Measurements from ENCODE around the gene NUAK1.
A peak's percentile ranks its signal among the peaks of the same experiment; 100 is the strongest.

NUAK1 gene

GRCh38 chr12:106130474-106131113 is 8.2 kb downstream of the NUAK1 start:
- no peak for DNase-seq (ENCODE audit: low spot score)

GRCh38 chr12:106128585-106129328 is 10.0 kb downstream of the NUAK1 start:
- DNase-seq (ENCODE audit: low spot score), result no peak

- no peak for DNase-seq (ENCODE audit: low spot score)
Measured at GRCh38 chr12:106127338-106128126, 11.2 kb downstream of the NUAK1 start.

GRCh38 chr12:106126441-106127337 is 12.1 kb downstream of the NUAK1 start:
- no peak for DNase-seq (ENCODE audit: low spot score)

DNA sequence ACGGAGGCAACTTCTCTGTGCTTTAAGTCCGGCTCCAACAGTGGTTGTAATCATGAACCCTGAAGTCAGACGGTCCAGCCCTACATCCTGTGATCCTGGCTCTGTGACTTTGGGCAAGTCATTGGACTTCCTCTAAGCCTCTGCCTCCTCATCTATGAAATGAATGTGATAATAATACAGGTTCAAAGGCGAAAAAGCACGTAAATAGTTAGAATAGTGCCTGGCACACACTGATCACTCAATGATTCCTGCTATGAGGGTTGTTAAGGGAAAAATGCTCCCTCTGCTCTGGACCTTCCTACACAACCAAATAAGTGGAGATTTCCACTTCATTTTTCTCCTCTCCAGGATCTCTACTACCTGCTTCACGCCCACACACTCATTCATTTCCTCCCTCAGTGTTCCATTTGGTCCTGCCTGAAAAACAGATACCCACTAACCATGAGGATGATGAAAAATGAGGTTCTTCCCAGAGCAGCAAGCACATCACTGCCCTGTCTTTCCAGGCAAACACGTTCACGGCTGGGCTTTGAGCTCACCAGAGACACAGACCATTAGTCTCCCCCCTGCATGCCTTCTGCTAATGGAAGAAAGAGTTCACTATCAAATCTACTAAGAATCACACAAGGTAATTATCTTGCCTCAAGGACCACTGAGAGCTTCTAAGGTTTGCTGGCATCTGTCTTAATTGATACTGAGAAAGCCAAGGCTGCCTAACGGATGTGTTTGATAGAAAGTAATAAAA is 13.2 kb downstream of the NUAK1 start:
- no peak for DNase-seq (ENCODE audit: low spot score)

DNA sequence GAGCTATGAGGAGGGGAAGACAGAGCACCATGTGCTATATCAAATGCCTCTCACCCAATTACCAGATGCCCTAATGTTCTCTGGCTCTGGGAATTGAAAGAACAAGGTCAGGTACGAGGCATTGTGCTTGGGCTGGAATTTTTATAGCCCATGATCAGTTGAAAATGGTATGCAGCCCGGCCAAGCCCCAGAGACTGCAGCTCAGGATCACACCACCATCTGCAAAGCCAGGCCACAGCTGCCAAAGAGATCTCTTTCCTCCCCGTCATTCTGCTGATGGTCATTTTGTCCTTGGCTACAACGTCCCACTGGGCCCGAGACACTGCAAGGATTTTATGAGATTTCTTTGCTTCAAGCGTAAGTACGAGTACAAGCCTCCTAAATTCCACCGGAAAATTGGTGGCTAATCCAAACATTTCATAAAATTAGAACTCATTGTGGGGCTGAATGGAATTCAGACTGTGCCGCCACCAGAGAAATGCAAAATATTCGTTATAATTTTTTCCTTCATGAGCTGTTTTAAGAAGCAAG is 15.1 kb downstream of the NUAK1 start:
- no peak for DNase-seq (ENCODE audit: low spot score)

GRCh38 chr12:106123110-106123509 is 15.6 kb downstream of the NUAK1 start:
- DNase-seq (ENCODE audit: low spot score), result no peak

GRCh38 chr12:106122004-106122403 is 16.8 kb downstream of the NUAK1 start:
- no peak for DNase-seq (ENCODE audit: low spot score)

DNA sequence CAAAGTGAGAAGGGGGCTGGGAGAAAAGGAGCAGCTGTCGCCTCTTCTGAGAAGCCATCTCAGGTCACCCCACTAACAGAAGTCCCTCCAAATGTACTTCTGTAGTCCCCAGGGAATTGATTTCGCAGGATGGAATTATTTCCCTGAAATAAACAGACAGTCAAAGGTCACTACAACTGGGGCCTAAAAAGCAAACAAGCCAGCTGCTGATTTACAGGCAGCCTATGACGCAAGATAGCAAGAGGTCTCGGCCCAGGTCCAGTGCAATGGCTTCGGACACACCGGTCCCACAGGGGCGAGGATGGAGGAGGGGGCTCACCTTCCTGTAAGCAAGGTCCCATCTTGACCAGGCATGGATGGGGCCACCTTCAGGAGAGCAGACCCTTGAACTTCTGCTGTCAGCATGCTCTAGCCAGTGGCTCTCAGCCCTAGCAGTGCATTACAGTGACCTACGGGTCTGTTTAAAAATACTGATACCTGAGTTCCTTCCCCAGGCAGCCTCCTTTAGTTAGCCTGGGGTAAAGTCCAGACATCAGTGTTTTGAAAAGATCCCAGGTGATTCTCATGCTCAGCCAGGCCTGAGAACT is 18.1 kb downstream of the NUAK1 start:
- DNase-seq (ENCODE audit: low spot score), result peak; percentile 68

DNA sequence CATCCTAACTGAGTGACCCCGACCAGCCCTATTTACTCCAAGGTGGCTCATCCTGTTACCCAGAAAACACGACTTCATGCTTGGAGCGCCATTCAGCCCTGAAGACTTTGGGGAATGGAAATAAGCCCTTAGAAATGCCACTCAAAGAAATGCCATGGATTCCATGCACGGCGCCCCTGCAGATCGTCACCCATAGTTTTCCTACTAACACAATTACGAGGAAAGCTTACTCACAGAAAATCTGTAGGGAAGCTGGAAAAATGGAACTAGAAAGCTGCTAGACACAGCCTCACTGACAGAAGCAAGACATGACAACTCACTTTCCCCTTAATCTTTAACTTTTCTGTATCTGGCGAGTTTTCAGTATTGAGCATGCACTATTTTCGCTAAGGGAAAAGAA is 19.5 kb downstream of the NUAK1 start:
- DNase-seq (ENCODE audit: low spot score), result no peak

DNA sequence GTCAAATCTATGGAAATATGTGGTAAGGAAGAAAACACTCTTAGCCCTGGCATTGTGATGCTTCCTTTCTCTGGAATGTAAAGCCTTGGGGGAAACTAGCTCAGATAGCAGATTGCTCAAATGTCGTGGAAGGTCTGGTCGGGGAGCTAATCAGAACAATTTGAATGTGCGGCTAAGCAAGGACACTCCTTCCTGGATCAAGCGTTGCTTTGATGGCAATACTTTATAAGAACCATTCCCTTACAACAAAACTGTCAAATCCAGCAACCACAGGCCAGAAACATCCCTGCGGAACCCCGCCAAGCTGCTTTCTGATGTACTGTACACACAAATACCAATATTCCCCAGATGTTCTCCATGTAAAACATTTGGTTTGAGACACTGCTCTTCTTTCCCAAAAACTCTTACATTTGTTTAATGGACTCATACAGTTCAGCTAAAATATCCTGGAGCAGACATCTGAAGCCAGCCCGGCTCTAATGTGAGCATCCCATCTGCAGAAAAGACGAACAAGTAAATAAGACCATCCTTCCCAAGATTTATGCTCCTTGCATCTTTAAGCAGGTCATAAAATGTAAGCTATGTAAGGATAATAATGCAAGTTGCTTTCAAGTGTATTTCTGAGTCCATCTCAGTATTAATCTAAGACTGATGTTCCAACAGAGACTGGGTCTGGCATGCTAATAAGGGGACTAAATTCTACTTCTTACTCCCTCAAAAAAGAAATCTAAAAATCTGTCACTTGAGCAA is 20.2 kb downstream of the NUAK1 start:
- DNase-seq (ENCODE audit: low spot score), result no peak

DNA sequence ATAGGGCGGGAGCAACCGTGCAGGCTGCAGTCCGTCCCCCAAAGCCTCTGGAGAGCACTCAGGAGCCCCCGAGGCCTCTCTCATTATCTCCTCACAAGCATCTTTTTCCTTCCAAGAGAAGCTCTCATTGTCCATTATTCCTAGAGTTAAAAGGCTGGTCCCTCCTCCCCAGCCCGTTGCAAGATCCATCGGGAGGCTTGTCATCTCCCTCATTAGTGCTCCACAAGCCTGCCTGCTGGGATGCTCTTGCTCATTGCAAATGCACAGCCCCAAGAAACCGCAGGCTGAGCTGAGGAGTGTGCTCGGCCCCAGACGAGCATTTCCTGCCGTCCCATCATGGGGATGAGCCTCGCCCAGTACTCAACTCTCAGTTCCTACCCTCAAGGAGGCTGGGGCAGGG is 23.3 kb downstream of the NUAK1 start:
- DNase-seq (ENCODE audit: low spot score), result no peak

DNA sequence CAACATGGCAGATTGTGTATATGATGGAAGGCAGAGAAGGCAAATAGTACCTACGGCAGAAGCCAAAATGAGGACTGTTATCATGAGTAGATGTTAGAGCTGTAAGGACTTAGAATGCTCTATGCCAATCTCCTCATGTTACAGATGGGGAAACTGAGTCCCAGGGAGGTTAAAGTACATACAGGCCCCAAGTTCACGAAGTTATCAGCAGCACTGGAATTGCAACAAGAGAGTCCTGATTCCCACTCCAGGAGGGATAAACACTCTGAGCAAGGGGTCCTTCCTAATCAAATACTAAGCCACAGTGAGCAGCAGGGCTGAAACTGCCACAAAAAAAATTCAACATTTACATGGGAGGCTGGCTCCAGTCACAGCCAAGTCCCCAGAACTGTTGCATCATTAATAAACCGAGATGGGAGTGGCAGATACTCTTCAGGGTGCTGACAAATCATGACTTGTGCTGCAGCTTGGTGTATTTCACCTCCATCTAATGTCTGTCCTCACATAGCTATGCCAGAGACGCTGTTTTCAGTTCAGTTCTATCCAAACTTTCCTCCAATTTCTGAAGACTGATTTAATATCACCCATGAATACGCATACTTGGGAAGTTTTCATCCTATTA is 24.2 kb downstream of the NUAK1 start:
- no peak for DNase-seq (ENCODE audit: low spot score)

DNA sequence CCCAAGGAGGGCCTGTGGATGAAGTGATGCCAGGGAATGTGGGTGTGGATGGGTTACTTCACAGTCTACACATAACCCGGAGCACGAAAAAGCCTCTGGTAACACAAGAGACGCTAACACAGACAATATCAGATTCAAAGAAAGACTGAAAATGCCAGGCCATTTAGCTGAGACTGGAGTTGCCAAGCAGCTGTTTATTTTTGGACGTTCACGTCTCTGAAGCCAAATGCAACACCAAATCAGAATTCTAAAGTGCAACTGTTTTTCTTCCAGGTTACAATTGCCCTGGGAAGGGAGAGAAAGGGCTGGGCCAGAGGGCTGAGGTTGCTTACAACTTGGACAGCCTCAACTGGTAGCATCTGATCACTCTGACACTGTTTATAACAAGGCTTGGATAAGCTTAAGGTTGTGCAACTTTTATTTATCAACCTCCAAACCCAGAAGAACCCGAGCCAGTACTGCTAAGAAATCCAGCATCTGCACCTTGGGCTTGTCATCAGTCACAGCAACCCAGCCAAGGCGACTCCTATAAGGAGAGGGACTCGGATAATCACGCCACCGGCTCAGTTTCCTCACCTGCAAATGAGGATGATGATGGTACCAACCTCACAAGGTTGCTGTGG is 24.8 kb downstream of the NUAK1 start:
- DNase-seq (ENCODE audit: low spot score), result no peak

GRCh38 chr12:106113446-106113823 is 25.3 kb downstream of the NUAK1 start:
- no peak for DNase-seq (ENCODE audit: low spot score)

DNA sequence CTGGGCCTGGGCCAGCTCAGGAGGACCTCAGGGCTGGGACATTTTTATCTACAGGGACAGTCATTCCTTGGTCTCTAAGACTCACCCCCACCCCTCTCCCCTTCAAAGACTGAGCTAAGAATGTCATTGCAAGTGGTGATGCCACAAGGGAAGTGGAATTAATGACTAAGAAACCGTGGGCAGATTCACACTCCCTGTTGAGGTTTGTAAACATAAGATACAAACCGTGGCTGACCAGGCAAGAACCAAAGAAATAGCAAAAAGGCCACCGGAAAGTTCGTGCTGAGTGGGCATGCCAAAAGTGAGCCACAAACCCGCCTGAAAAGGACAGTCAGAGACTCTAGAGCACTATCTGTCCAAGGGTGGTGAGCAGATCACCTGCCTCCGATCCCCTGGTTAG is 25.7 kb downstream of the NUAK1 start:
- DNase-seq (ENCODE audit: low spot score), result no peak

GRCh38 chr12:106112145-106112821 is 26.5 kb downstream of the NUAK1 start:
- no peak for DNase-seq (ENCODE audit: low spot score)

GRCh38 chr12:106110626-106111300 is 28.0 kb downstream of the NUAK1 start:
- DNase-seq (ENCODE audit: low spot score), result no peak

All from HuH-7 (cell line).